ENCODE data around the gene MOGAT1.

DNA sequence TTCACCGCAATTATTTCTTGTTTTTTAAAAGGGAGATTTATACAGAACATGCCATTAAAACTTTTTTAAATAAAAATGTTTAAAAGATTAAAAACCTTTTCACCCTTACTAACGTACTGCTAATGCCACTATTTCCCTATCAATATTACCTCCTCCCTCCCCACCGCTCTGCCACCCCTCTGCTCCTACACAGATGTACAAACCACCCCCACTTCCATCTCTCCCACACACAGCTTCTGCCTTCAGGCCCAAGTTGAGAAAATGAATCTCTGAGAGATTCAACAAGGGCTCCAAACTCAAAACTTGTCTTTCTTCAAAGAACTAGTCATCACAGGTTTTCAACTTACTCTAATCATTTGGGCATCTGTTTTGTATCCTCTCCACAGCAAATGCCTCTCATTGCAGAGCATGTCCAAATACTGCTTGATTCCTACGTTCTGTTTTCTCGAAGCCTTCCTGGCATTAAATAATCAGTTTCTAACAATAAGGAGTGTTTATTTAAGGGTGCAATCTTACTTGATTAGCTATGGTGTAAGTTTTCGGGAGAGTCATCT, 47.6 kb upstream of the MOGAT1 start:
- TF ChIP-seq, protein P1, sequence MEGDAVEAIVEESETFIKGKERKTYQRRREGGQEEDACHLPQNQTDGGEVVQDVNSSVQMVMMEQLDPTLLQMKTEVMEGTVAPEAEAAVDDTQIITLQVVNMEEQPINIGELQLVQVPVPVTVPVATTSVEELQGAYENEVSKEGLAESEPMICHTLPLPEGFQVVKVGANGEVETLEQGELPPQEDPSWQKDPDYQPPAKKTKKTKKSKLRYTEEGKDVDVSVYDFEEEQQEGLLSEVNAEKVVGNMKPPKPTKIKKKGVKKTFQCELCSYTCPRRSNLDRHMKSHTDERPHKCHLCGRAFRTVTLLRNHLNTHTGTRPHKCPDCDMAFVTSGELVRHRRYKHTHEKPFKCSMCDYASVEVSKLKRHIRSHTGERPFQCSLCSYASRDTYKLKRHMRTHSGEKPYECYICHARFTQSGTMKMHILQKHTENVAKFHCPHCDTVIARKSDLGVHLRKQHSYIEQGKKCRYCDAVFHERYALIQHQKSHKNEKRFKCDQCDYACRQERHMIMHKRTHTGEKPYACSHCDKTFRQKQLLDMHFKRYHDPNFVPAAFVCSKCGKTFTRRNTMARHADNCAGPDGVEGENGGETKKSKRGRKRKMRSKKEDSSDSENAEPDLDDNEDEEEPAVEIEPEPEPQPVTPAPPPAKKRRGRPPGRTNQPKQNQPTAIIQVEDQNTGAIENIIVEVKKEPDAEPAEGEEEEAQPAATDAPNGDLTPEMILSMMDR (IDR thresholded peaks at IDR 0.05) = no peak
- TF ChIP-seq POLR2A (IDR thresholded peaks at IDR 0.05) = no peak

All from lower leg skin (tissue), 3 donors.